Effector memory CD8-positive, alpha-beta T cell (primary cell): Measurements from ENCODE around the gene RAD51AP1.
"Not testable (repeated sequence)": the region's sequence is repeated elsewhere in the genome, so short reads cannot be mapped to it uniquely, and the experiment has no call there.

Experiments used
- ATAC-seq: fragments of 150-1000 bp; cut with Tn5 transposase; replicated peaks from 2 replicates; pipeline ENCODE4 v1.10.0; 2021; ENCODE audit warnings: mild to moderate bottlenecking, moderate library complexity
- DNase-seq, 3 experiments: peaks; one replicate each; pipeline ENCODE4 v3.0.0; 2021
- H3K27ac Mint-ChIP-seq, 2 donors: one replicate each; pipeline ENCODE4 v1.8.0; 2022; ENCODE audit warnings: mild to moderate bottlenecking in 2 of 2, mixed read lengths in 2 of 2, moderate library complexity in 2 of 2
- H3K27me3 Mint-ChIP-seq, 2 donors: one replicate each; pipeline ENCODE4 v1.8.0; 2022; ENCODE audit warnings: mixed read lengths in 2 of 2
- H3K36me3 Mint-ChIP-seq: one replicate; pipeline ENCODE4 v1.8.0; 2022; ENCODE audit warnings: mild to moderate bottlenecking, moderate library complexity, mixed read lengths; ENCODE audit not compliant: insufficient read depth
- H3K4me1 Mint-ChIP-seq, 2 donors: one replicate each; pipeline ENCODE4 v1.8.0; 2022; ENCODE audit warnings: low read depth in 2 of 2, mixed read lengths in 2 of 2
- H3K4me3 Mint-ChIP-seq, 2 donors: one replicate each; pipeline ENCODE4 v1.8.0; 2022; ENCODE audit warnings: mild to moderate bottlenecking in 2 of 2, mixed read lengths in 2 of 2, moderate library complexity in 2 of 2
- H3K9me3 Mint-ChIP-seq, 2 donors: one replicate each; pipeline ENCODE4 v1.8.0; 2022; ENCODE audit warnings: mixed read lengths in 2 of 2
- total RNA-seq, 9 experiments: gene quantifications; one replicate each; lab custom pipeline; 2026; lab: John Stamatoyannopoulos, UW

RAD51AP1 gene, protein sequence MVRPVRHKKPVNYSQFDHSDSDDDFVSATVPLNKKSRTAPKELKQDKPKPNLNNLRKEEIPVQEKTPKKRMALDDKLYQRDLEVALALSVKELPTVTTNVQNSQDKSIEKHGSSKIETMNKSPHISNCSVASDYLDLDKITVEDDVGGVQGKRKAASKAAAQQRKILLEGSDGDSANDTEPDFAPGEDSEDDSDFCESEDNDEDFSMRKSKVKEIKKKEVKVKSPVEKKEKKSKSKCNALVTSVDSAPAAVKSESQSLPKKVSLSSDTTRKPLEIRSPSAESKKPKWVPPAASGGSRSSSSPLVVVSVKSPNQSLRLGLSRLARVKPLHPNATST
- total RNA-seq: 0.13 to 9.2 (median 2.8) reads per million in 9 experiments

- Mint-ChIP-seq H3K36me3 (peaks cover 16% of the 10 kb centered on the region), H3K27ac (peak within 1 kb of the TSS; percentile 93 to 94), H3K4me3 (peak within 1 kb of the TSS; percentile 81 to 93), H3K4me1 (peaks cover 9 to 17% of the 10 kb centered on the region in 2 donors), H3K27me3 (no peaks in the 10 kb centered on the region), H3K9me3 (no peaks in the 10 kb centered on the region)
- peak; percentile 99 for ATAC-seq
- DNase-seq: peak; percentile 92 to 93 (median 93)
Measured at GRCh38 chr12:4538207-4539160, at the start of gene RAD51AP1. Gene RAD51AP1, plus strand, starts transcription at chr12:4538890. Its CDS starts 50 bp downstream, at chr12:4538940.

DNA sequence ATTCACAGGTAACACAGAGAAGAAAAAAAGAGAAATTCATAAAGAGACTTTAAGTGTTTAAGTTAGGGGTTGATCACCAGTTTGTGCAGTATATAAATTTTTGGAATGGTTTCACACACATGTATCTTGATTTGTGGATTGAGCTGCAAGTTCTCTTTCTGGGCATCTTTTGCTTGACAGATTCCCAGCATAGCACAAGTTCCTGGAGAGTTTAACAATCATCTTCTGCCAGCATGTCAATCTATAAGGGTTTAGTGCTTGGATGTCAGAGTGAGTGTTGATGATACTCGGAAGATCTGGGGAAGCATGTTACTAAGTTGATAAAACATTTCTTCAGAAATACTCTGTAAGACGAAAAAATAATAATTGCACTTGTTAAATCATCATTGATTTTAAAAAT, 49.1 kb upstream of the RAD51AP1 start:
- H3K27ac Mint-ChIP-seq: no peak overlapping the region

GRCh38 chr12:4490973-4491372, 47.7 kb upstream of the RAD51AP1 start:
- ATAC-seq: no peak
- Mint-ChIP-seq H3K36me3 (peaks cover 21% of the 10 kb centered on the region), H3K4me1 (no peaks in the 10 kb centered on the region), H3K27me3 (no peaks in the 10 kb centered on the region), H3K4me3 (no peak overlapping the region), H3K27ac (no peak overlapping the region), H3K9me3 (no peaks in the 10 kb centered on the region)
- no peak for DNase-seq

More for the DNA sequence above, 49.1 kb upstream of the RAD51AP1 start:
- Mint-ChIP-seq H3K27me3 (no peaks in the 10 kb centered on the region), H3K9me3 (no peaks in the 10 kb centered on the region), H3K4me3 (no peak overlapping the region), H3K36me3 (peaks cover 21% of the 10 kb centered on the region), H3K4me1 (no peaks in the 10 kb centered on the region)
- ATAC-seq (no peak), DNase-seq (no peak)

DNA sequence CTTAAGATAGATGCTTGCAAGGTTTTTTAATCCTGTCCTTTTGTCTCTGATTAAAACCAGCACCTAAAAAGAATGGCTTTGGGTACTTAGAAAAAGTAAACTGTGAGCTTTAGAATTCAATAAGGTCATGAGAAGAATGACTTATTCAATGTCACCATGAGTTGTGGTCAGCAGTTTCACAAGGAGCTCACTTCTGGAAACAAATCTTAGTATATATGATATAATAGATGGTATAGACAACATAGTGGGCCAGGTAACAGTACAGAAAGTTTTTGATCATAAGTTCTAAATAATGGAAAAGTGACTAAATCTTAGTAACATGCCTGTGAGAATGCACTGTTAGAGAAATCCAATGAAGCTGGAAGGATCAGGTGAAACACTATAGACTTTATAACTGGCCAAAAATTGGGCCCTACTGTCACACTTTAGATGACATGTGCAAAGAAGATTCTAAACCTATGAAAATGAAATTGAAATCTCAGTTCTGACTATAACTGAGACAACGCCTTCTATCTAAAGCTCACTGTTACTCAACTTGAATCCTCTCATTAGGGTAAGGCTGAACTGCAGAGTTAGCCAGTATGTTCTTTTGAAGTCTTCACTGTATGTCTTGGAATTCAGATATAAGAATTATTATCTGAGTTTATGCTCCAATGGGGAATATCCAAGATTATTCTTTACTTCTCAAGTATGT, 42.4 kb upstream of the RAD51AP1 start:
- DNase-seq (no peak), ATAC-seq (no peak)
- no peaks in the 10 kb centered on the region for H3K9me3 Mint-ChIP-seq
- H3K27me3 Mint-ChIP-seq: no peaks in the 10 kb centered on the region
- peaks cover 10% of the 10 kb centered on the region for H3K36me3 Mint-ChIP-seq
- no peak overlapping the region for H3K27ac Mint-ChIP-seq
- no peaks in the 10 kb centered on the region for H3K4me1 Mint-ChIP-seq
- H3K4me3 Mint-ChIP-seq: no peak overlapping the region

- ATAC-seq (no peak), DNase-seq (no peak)
- Mint-ChIP-seq H3K27ac (no peak overlapping the region), H3K36me3 (peaks cover 18% of the 10 kb centered on the region), H3K4me1 (no peaks in the 10 kb centered on the region), H3K4me3 (no peak overlapping the region), H3K27me3 (no peaks in the 10 kb centered on the region), H3K9me3 (no peaks in the 10 kb centered on the region)
Measured at GRCh38 chr12:4499186-4499585, 39.5 kb upstream of the RAD51AP1 start.

GRCh38 chr12:4505376-4505986, 33.2 kb upstream of the RAD51AP1 start:
- Mint-ChIP-seq H3K9me3 (no peaks in the 10 kb centered on the region), H3K4me3 (no peak overlapping the region), H3K27me3 (no peaks in the 10 kb centered on the region), H3K4me1 (peaks cover 9 to 10% of the 10 kb centered on the region in 2 donors), H3K36me3 (peaks cover 19% of the 10 kb centered on the region), H3K27ac (no peak overlapping the region)
- no peak for DNase-seq
- no peak for ATAC-seq

- Mint-ChIP-seq H3K27ac (peak overlapping the region; percentile 26 to 52), H3K4me3 (peak overlapping the region in 1 of 2 donors; percentile 50), H3K9me3 (no peaks in the 10 kb centered on the region), H3K4me1 (peaks cover 9 to 10% of the 10 kb centered on the region in 2 donors), H3K27me3 (no peaks in the 10 kb centered on the region), H3K36me3 (peaks cover 16% of the 10 kb centered on the region)
- DNase-seq (no peak), ATAC-seq (no peak)
Measured at GRCh38 chr12:4506430-4506829, 32.3 kb upstream of the RAD51AP1 start.

DNA sequence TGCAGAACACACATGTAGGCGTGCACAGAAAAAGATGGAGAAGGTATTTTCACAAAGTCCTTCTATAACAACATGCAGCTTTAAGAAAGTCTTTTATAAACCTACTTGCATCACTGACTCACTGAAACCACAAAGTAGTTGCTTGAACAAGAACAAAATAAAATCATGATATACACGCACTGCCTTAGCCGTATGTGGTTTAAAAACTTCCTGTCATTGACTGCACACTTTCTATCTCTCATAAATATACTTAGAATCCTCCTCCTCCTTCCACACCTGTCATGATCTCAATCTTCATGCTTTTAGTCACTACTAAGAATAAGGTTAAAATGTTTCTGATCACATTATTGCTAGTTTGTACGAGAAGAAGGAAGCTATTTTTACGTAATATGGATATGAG, 31.8 kb upstream of the RAD51AP1 start:
- peak; percentile 97 for ATAC-seq
- H3K4me3 Mint-ChIP-seq: peak overlapping the region; percentile 2 to 50
- H3K27me3 Mint-ChIP-seq: no peaks in the 10 kb centered on the region
- H3K27ac Mint-ChIP-seq: peak overlapping the region; percentile 26 to 52
- DNase-seq: no peak
- H3K36me3 Mint-ChIP-seq: peaks cover 16% of the 10 kb centered on the region
- no peaks in the 10 kb centered on the region for H3K9me3 Mint-ChIP-seq
- H3K4me1 Mint-ChIP-seq: peaks cover 9 to 10% of the 10 kb centered on the region in 2 donors

GRCh38 chr12:4508503-4508902, 30.2 kb upstream of the RAD51AP1 start:
- not testable (repeated sequence) for DNase-seq, H3K4me3 Mint-ChIP-seq, H3K27me3 Mint-ChIP-seq, H3K9me3 Mint-ChIP-seq, ATAC-seq
- peaks cover 13% of the 10 kb centered on the region for H3K36me3 Mint-ChIP-seq
- H3K27ac Mint-ChIP-seq: peak overlapping the region in 1 of 2 donors; percentile 52
- H3K4me1 Mint-ChIP-seq: peaks cover 9 to 10% of the 10 kb centered on the region in 2 donors

- not testable (repeated sequence) for H3K27ac Mint-ChIP-seq, DNase-seq, H3K27me3 Mint-ChIP-seq, H3K9me3 Mint-ChIP-seq, H3K4me3 Mint-ChIP-seq, ATAC-seq, H3K36me3 Mint-ChIP-seq
- H3K4me1 Mint-ChIP-seq: peaks cover 9 to 10% of the 10 kb centered on the region in 2 donors
Measured at GRCh38 chr12:4509269-4509668, 29.4 kb upstream of the RAD51AP1 start.

- no peak overlapping the region for H3K27ac Mint-ChIP-seq
- no peaks in the 10 kb centered on the region for H3K4me1 Mint-ChIP-seq
- H3K27me3 Mint-ChIP-seq: no peaks in the 10 kb centered on the region
- no peak for ATAC-seq
- H3K4me3 Mint-ChIP-seq: no peak overlapping the region
- H3K36me3 Mint-ChIP-seq: peaks cover 40% of the 10 kb centered on the region
- no peaks in the 10 kb centered on the region for H3K9me3 Mint-ChIP-seq
- no peak for DNase-seq
Measured at GRCh38 chr12:4518106-4518728, 20.5 kb upstream of the RAD51AP1 start.

GRCh38 chr12:4523443-4523842, 15.2 kb upstream of the RAD51AP1 start:
- H3K27ac Mint-ChIP-seq, H3K4me3 Mint-ChIP-seq, H3K4me1 Mint-ChIP-seq, DNase-seq, H3K27me3 Mint-ChIP-seq, H3K9me3 Mint-ChIP-seq, ATAC-seq: not testable (repeated sequence)
- peaks cover 36% of the 10 kb centered on the region for H3K36me3 Mint-ChIP-seq
